Activated CD8-positive, alpha-beta memory T cell treated with anti-CD3 and anti-CD28 coated beads for 1 hour (primary cell): ENCODE data around the gene DHX29.
"Not testable (repeated sequence)": the region's sequence is repeated elsewhere in the genome, so short reads cannot be mapped to it uniquely, and the experiment has no call there.

Experiments
- DNase-seq, 2 donors: peaks; one replicate each; pipeline ENCODE4 v3.0.0-alpha.2; 2020; ENCODE audit warnings: low read depth in 1 of 2; ENCODE audit errors: extremely low read depth in 1 of 2

The DHX29 gene

GRCh38 chr5:55318237-55318636, 10.7 kb upstream of the DHX29 start:
- not testable (repeated sequence) for DNase-seq

DNA sequence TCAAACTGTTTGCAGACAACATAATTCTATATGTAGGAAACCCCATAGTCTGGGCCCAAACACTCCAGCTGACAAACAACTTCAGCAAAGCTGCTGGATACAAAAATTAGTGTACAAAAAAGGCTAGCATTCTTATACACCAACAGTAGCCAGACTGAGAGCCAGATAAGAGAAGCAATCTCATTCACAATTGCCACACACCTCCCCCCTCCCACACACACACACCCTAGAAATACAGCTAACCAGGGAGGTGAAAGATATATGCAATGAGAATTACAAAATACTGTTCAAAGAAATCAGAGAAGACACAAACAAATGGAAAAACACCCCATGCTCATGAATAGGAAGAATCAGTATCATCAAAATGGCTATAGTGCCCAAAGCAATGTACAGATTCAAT, 9.3 kb upstream of the DHX29 start:
- DNase-seq = no peak

- DNase-seq = no peak
Measured at GRCh38 chr5:55316289-55316688, 8.8 kb upstream of the DHX29 start.

GRCh38 chr5:55313870-55314617, 6.5 kb upstream of the DHX29 start:
- DNase-seq = no peak

- no peak for DNase-seq
Measured at GRCh38 chr5:55308254-55308836, 851 bp upstream of the DHX29 start.

GRCh38 chr5:55306641-55307382, 682 bp downstream of the DHX29 start:
- DNase-seq = no peak

- DNase-seq = no peak
Measured at GRCh38 chr5:55305345-55305744, 2.1 kb downstream of the DHX29 start.

- DNase-seq = no peak
Measured at GRCh38 chr5:55304584-55304983, 2.9 kb downstream of the DHX29 start.

DNA sequence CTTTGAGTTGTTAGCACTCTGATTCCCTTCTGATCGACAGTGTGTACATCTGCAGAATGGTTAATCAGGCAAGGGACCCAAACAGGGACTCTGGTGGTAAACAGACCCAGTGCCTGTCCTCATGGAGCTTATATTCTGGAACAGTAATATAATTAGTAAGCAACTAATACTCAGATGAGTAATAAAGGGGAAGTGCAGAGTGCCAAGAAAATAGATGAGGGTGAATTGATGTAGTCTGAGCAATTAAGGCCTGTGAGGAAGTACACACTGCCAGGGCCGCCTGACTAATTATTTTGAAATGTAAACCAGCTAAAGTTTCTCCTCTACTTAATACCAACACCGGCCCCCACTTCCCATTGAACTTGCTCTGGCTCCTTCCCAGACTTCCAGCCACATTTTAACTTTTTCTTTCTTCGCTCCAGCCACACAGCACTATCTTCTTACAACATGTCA, 4.2 kb downstream of the DHX29 start:
- no peak for DNase-seq

- no peak for DNase-seq
Measured at GRCh38 chr5:55300890-55301289, 6.6 kb downstream of the DHX29 start.

GRCh38 chr5:55294935-55295334, 12.6 kb downstream of the DHX29 start:
- DNase-seq = no peak

DNA sequence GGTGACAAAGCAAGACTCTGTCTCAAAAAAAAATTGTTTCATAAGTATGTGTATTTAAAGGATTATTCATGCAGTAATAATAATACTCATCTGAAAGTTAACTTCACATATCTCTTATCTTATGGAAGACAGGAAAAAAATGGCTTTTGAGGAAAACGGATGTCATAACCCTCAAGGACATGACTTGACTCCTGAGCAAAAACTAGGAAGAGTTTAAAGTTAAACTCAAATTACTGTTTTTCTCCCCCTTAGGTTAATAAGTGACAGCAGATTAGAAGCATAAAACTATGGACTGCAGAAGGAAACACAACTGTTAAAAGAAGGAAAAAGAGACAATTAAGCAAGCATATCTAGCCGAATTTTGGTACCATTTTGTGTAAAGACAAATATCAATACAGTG, 16.5 kb downstream of the DHX29 start:
- DNase-seq = no peak

DNA sequence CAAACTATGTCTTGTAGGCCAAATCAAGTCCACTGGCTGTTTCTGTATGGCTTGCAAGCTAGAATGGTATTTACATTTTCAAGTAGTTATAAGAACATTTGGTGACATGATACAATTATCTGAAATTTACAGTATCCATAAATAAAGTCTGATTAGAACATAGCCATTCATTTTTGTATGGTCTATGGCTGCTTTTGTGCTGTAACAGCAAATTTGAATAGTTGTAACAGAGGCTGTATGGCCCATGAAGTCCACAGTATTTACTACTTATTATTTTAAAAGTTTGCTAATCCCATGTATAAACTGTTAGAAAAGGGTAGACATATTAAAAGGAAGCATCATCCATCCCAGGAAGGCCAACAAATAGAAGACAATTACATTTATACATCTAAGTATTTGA, 17.7 kb downstream of the DHX29 start:
- DNase-seq = no peak

DNA sequence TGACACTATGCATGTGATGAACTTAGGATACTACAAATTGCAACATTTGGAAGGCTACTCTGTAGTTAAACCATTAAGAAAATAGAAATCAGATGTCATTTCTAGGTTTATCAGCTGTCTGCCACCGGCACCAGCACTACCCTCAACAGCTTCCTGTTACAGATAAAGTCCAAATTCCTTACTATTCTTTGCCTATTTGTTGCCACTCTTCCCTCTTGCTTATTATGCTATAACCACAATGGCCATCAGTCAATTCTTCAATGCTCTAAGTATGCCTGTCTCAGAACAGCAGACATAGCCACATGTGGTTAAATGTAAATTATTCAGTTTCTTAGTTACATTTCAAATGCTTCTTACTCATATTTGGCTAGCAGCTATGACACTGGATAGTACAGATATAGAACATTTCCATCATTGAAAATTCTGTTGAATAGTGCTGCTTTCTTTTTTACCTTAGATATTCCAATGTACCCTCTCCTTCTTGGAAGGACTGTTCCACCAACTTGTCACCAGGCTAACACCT, 21.0 kb downstream of the DHX29 start:
- no peak for DNase-seq

DNA sequence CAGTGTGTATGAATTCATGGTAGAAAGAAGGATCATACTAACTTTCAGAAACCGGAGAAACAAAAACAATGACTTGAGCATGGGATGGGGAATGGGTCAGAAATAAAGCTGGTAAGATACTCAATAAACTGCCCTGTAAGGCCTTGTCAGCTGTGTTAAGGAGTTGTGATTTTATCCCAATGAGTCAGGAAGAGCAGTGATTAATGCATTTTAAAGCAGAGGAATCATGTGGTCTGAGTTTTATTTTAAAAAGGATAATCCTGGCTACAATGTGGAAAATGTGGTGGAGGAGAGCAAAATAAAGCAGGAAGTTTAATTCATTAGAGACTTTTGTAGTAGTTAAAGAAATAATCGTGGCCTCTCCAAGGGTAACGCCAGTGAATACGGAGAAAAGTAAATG, 28.7 kb downstream of the DHX29 start:
- no peak for DNase-seq

DNA sequence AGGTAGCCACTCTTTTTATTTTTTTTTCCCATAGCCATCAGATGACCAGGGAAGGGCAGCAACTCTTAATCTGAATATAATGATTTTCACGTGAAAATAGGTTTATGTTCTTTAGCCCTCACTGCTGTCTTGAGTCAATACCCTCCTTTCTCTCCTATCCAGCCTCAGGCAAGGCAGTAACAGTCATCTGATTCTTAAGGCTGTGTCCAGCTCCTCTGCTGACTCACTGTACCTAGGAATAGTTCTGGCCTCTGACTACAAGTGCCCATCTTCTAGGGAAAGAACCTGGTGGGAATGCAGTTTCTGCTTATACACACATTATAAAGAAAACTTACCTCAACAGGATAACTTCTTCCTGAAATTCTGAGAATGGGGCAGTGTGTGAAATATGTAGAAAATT, 30.7 kb downstream of the DHX29 start:
- DNase-seq = no peak

- no peak for DNase-seq
Measured at GRCh38 chr5:55258339-55258738, 49.2 kb downstream of the DHX29 start.

DNA sequence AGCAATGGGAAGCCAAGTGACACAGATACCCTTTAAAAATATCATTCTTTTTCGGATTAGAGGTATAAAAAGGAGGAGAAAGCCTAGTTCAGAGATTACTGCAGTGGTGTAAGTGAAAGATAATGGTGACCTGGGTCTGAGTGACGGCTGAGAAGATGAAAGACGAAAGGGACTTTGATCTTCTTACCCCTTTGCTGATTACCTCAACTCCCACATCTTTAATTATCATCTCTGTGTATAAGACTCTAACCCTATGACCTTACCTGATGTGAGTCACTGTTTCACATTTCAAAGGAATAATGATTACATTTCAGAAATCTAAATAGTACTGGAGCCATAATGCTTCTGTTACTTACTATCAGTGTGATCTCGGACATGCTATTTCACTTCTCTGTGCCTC, 52.7 kb downstream of the DHX29 start:
- no peak for DNase-seq

- no peak for DNase-seq
Measured at GRCh38 chr5:55250064-55250463, 57.4 kb downstream of the DHX29 start.

DNA sequence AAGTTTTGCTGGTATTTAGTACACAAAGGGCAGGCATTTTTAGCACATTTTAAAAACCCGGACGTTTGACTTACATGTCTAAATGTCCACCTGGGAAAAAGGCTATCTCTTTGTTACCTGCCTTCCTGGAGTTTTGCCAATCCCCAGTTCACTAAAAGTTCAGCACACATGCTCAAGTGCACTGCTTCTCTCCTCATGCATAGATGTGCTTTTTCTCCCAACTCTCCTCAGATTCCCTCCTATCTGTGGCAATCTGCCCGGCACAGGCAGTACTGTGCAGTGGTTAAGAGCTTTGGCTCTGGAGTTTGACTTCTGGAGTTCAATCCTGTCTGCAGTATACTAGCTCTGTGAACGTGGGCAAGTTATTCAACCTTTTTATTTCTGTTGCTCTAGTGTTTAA, 65.7 kb downstream of the DHX29 start:
- DNase-seq = no peak

GRCh38 chr5:55236800-55237199, 70.7 kb downstream of the DHX29 start:
- DNase-seq = no peak
